Left lung (tissue), 10 donors: ENCODE results near the gene ANXA10. TPM values are rescaled to one million over a fixed set of nuclear protein-coding genes. Genes with fewer than 3 reads are reported as not detected.
A peak's percentile ranks its signal among the peaks of the same experiment; 100 is the strongest.

Experiments
- ATAC-seq: fragments of 200-7000 bp; cut with Tn5 transposase; one replicate; pipeline ENCODE4 v1.9.1; 2020; ENCODE audit warnings: moderate library complexity
- DNase-seq, 4 donors: peaks; one replicate each; pipeline ENCODE4 v3.0.0-alpha.2; 2013 to 2020
- H3K27ac ChIP-seq, 2 donors: fragments of 200-600 bp; sonication (generic) in 1 of 2; one replicate each; pipeline versions ENCODE4 v1.5.0 to v1.8.0; 2020 to 2021
- H3K27me3 ChIP-seq, 2 donors: fragments of 200-600 bp; sonication (generic) in 1 of 2; one replicate each; pipeline versions ENCODE4 v1.5.0 to v1.8.0; 2020 to 2021
- H3K36me3 ChIP-seq, 2 donors: fragments of 200-600 bp; sonication (generic) in 1 of 2; one replicate each; pipeline versions ENCODE4 v1.5.0 to v1.8.0; 2020 to 2021
- H3K4me1 ChIP-seq, 2 donors: fragments of 200-600 bp; one replicate each; pipeline ENCODE4 v1.8.0; 2021
- H3K4me3 ChIP-seq, 2 donors: fragments of 200-600 bp; sonication (generic) in 1 of 2; one replicate each; pipeline versions ENCODE4 v1.5.0 to v1.8.0; 2020 to 2021; ENCODE audit warnings: mild to moderate bottlenecking in 1 of 2
- H3K9me3 ChIP-seq, 2 donors: fragments of 200-600 bp; sonication (generic) in 1 of 2; one replicate each; pipeline versions ENCODE4 v1.5.0 to v1.8.0; 2020 to 2021
- intact Hi-C, 2 donors: fragments of 100-400 bp; cut with DNase I; formaldehyde crosslinking; loops; one replicate each; pipeline versions ENCODE4 v1.11.2 to v1.14.2; 2022
- polyA plus RNA-seq, 6 donors: library from polyadenylated mRNA; unstranded; fragments of 120-200 nt; gene quantifications; one replicate each; pipeline ENCODE4 v1.2.1, GENCODE V29; 2013; ENCODE audit not compliant: insufficient read length in 6 of 6
- total RNA-seq, 2 donors: library from RNA; stranded (reverse); fragmentation: NEBNext Ultra II Directional; extraction: Animal tissue kit (Norgen Biotek cat#: 25700); gene quantifications; one replicate each; pipeline ENCODE4 v1.2.1, GENCODE V29; 2021
- TF ChIP-seq, protein P1 (sequence below), 2 donors: fragments of 200-600 bp; sonication (generic) in 1 of 2; IDR thresholded peaks; one replicate each; pipeline versions ENCODE4 v1.5.0 to v1.8.0; 2021; ENCODE audit warnings: antibody characterized with exemption in 2 of 2
- donor health status: DM: no; HTN: yes; CAD: no.
- donor health status: DM: no; HTN: no; CAD: no.

The ANXA10 gene
- total and polyA plus RNA-seq, 8 donors: 0.25 to 0.63 (median 0.47) TPM; not detected in 5

DNA sequence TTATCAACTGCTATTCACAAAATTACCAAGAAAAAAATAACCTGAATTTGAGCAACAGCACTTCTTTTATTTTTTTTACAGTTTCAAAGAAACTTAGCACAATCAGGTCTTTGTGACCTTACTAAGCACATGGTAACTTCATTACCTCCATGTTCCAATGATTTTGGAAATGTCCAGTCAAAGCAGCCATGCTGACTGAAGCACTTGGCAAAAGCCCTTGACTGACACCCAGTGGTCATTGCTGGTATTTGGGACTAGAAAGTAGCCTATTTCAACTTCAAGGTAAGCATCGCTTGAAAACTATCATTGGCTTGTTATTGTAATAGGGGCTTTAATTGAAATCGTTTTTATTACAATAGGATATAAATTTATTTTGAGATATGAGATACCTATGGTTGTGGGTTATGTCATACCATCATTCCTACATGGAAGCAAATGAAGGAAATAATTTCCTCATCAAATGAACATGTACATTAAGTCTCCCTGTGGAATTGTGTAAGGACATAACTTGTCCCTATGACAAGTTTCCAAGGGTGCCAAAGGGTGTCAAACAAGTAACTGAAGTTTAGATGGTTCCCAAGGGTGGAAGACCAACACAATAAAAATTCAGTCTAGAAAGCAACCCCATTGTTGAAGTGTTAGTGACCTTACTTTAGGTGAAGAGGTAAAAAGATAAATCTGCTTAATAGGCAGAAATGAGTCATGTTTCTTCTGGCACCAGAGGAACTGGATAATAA is 15.2 kb upstream of the ANXA10 start:
- DNase-seq (peak in 3 of 4 donors; percentile 20 to 53 (median 32)), ATAC-seq (peak; percentile 83)
- Histone ChIP-seq H3K4me3 (no peak overlapping the region), H3K4me1 (no peaks in the 10 kb centered on the region), H3K36me3 (no peaks in the 10 kb centered on the region), H3K27ac (no peak overlapping the region), H3K9me3 (no peaks in the 10 kb centered on the region), H3K27me3 (no peaks in the 10 kb centered on the region)
- intact Hi-C loops: no loop called here
- TF ChIP-seq, protein P1, sequence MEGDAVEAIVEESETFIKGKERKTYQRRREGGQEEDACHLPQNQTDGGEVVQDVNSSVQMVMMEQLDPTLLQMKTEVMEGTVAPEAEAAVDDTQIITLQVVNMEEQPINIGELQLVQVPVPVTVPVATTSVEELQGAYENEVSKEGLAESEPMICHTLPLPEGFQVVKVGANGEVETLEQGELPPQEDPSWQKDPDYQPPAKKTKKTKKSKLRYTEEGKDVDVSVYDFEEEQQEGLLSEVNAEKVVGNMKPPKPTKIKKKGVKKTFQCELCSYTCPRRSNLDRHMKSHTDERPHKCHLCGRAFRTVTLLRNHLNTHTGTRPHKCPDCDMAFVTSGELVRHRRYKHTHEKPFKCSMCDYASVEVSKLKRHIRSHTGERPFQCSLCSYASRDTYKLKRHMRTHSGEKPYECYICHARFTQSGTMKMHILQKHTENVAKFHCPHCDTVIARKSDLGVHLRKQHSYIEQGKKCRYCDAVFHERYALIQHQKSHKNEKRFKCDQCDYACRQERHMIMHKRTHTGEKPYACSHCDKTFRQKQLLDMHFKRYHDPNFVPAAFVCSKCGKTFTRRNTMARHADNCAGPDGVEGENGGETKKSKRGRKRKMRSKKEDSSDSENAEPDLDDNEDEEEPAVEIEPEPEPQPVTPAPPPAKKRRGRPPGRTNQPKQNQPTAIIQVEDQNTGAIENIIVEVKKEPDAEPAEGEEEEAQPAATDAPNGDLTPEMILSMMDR (IDR thresholded peaks at IDR 0.05): peak; percentile 64 to 71

DNA sequence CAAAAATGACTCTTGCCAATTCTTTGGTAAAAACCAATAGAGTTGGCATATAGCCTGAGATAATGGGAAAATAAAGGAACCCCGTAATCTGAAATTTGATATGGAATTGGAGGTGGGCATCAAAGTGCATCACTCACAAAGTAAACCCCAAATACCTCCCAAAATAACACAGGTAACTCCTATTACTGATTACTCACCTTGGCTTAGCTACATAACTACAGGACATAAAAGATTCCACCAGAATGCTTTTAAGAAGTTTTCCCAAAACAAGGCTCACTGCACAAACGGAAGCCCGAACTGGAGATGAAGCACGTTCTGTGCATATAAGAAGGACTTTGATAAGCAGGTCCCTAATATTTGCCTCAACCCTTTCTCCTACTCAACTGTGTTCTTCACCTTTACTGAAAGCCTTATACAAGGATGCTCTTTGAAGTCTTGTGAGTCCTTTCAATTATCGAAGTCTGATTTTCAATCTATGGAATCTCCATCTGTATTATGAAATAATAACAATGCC is 14.6 kb upstream of the ANXA10 start:
- no peak overlapping the region for H3K27ac ChIP-seq
- H3K4me3 ChIP-seq: no peak overlapping the region
- DNase-seq (no peak), ATAC-seq (no peak)
- H3K27me3 ChIP-seq: no peaks in the 10 kb centered on the region
- TF ChIP-seq, protein P1 (IDR thresholded peaks at IDR 0.05): no peak
- H3K9me3 ChIP-seq: no peaks in the 10 kb centered on the region
- H3K36me3 ChIP-seq: no peaks in the 10 kb centered on the region
- intact Hi-C loops: no loop called here
- H3K4me1 ChIP-seq: no peaks in the 10 kb centered on the region

DNA sequence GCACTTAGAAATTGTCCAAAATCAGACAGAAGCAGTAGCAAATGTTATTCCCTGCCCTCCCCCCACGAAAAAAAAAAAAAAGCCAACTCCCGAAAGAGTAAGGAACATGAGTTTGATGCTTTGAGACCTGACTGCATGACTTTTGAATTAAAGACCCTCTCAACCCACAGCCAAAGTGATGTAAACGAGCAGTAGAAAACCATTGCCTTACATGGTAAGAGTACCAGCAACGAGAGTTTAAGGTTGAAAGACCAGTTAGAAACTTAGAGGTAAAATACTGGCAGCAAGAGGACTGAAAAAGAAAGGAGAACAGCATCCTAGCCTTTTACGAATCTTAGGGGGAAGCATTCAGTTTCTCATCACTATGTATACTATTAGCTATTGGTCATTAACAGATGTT is 10.0 kb upstream of the ANXA10 start:
- TF ChIP-seq, protein P1 (IDR thresholded peaks at IDR 0.05): no peak
- H3K36me3 ChIP-seq: no peaks in the 10 kb centered on the region
- intact Hi-C loops: no loop called here
- ATAC-seq: no peak
- H3K27ac ChIP-seq: no peak overlapping the region
- H3K4me3 ChIP-seq: no peak overlapping the region
- H3K4me1 ChIP-seq: no peaks in the 10 kb centered on the region
- peaks cover 0 to 7% of the 10 kb centered on the region in 2 donors for H3K9me3 ChIP-seq
- DNase-seq: no peak
- H3K27me3 ChIP-seq: no peaks in the 10 kb centered on the region

DNA sequence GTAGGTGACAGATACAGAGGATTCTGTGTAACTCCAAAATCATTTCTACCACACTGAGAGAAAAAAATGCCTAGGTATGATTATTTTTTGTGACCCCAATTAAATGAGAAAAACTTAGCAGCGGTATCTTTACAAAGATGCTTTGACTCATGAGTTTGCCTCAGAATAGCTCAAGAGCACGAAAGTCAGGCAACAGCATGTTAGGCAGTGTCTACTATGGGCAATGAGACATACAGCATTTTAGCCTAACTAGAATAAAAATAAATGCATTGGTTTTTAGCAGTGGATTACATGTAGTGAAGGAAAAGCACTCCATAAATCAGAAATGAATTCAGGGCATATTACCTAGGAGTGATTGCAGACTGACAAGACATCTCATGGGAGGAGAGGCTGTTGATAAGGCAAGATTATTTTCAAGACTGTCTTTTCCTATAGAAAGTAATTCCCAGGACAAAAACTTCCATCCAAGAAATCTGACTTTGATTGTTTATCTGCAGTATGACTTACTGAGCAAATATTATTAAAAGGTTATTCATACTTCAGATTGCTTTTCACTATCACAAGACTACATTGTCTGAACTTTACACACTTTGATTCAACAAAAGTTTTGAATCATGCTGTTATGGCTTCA is 3.6 kb downstream of the ANXA10 start:
- intact Hi-C loops: no loop called here
- no peaks in the 10 kb centered on the region for H3K36me3 ChIP-seq
- no peak for ATAC-seq
- H3K27ac ChIP-seq: no peak overlapping the region
- no peaks in the 10 kb centered on the region for H3K9me3 ChIP-seq
- H3K4me1 ChIP-seq: no peaks in the 10 kb centered on the region
- H3K4me3 ChIP-seq: no peak overlapping the region
- H3K27me3 ChIP-seq: no peaks in the 10 kb centered on the region
- TF ChIP-seq, protein P1 (IDR thresholded peaks at IDR 0.05): no peak
- DNase-seq: no peak

DNA sequence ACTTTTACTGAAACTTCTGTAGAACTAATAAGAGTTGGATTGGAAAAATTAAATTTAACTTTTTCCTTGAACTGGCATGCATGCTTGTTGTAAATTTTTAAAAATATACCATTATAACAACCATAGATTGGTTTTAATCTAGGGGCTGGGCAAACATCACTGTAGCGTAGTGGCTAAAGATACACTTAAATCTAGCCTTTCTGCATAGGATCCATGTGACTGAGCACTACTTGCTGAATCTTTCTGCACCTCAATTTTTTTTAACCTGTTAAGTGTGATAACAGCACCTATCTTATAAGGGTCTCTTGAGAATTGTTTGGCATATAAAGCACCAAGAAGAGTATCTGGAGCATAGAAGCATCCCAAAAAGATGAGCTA is 4.1 kb downstream of the ANXA10 start:
- no peaks in the 10 kb centered on the region for H3K4me1 ChIP-seq
- no peaks in the 10 kb centered on the region for H3K9me3 ChIP-seq
- H3K36me3 ChIP-seq: no peaks in the 10 kb centered on the region
- DNase-seq: no peak
- H3K27me3 ChIP-seq: no peaks in the 10 kb centered on the region
- no peak overlapping the region for H3K27ac ChIP-seq
- H3K4me3 ChIP-seq: no peak overlapping the region
- ATAC-seq: no peak
- TF ChIP-seq, protein P1 (IDR thresholded peaks at IDR 0.05): no peak
- intact Hi-C loops: no loop called here
